ENCODE data around the gene GAS7.

Gene GAS7

DNA sequence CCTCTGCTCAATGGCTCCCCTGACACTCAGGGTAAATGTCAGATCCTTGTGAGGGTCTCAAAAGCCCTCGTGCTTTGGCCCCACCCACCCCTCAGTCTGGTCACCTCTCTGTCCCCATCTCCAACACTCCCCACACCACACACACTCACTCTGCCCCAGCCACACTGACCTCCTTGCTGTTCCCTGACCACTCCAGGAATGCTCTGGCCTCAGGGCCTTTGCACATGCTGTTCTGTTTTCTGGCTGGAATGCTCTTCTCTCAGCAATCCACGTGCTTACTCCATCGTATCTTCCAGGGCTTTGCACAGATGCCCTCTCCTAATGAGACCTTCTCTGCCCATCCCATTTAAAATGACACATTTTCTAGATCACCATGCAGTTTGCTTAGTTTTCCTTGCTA lies 28.2 kb downstream of the GAS7 start:
- DNase-seq = no peak

DNA sequence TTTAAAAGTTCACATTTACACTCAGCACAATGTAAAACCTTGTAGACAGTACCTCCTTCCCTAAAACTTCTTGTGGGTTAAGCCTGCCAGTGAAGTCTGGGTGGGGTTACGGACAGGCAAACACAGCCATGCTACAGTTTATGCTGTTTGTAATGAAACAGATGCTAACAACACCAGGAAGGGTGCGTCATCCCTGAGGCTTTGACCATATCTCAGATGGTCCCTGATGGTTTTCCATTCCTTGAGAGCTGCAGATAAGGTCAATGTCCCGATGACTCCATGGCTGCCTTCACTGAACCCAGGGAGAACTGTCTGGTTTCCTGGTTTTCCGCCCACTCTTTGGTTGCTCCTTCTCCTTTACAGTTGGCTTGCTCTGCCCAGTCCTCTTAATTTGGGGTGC lies 29.1 kb downstream of the GAS7 start:
- no peak for DNase-seq

DNA sequence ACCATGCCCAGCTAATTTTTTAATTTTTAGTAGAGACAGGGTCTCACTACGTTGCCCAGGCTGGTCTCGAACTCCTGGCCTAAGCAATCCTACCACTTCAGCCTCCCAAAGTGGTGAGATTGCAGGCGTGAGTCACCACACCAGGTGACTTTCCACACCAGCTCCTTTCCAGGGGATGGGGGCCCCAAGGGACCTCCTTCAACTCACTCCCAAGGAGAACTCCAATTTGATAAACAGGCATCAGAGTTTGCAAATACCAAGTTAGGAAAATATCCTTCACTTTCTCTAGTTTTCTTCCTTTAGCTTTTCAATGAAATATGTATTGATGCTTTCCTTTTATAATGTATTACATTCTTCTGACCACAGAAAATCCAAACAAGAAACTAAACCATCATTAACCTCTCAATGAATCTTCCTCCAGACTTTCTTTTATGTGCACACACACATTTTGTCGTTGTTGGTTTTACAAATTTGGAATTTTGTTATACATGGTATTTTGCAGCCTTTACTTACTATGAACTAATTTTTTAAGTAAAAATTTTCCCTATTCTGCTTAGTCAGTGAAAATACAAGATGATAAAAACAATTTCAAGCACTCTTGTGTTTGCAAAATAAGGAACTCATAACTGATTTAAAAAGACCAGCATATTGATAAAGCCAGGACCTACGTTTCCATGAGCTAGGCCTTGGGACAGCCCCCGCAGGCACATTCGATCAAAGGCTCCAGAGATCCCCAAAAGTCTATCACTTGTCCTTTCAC lies 32.0 kb downstream of the GAS7 start:
- DNase-seq = no peak

DNA sequence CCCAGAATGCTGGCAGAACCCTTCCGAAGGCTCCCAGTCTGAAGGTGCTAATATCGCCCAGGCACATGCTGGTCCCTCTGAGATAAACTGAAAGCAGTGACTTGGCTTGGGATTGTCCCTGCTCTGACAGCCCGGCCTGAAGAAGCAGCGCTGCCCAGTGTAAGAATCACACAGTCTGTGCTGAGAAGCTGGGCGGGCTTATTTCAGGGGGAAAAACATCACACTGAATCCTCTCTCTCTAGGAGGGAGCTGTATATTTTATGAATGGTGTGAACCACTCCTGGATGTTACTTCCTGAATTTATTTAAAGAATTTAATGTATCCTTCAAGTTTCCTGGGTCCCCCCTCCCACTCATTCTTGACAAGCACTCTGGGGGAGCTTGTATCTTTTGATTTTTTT lies 36.3 kb downstream of the GAS7 start:
- no peak for DNase-seq

DNA sequence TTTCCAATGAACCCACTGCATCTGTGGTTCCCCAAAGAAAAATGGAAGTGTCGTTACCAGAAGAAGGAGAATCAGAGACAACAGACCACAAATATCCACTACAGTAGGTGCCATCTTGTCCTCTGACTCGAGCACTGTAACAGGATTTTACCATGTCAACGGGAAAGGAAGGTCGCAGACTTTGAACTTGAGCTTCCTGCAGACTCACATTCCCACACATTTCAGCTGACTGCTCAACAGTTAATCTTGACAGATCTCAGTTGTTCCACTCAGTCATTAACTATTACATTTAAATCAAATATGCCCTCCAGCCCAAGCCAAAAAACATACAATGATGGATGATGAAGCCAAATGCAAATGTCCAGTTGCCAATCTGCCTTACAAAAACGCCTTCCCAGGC lies 37.0 kb downstream of the GAS7 start:
- no peak for DNase-seq

DNA sequence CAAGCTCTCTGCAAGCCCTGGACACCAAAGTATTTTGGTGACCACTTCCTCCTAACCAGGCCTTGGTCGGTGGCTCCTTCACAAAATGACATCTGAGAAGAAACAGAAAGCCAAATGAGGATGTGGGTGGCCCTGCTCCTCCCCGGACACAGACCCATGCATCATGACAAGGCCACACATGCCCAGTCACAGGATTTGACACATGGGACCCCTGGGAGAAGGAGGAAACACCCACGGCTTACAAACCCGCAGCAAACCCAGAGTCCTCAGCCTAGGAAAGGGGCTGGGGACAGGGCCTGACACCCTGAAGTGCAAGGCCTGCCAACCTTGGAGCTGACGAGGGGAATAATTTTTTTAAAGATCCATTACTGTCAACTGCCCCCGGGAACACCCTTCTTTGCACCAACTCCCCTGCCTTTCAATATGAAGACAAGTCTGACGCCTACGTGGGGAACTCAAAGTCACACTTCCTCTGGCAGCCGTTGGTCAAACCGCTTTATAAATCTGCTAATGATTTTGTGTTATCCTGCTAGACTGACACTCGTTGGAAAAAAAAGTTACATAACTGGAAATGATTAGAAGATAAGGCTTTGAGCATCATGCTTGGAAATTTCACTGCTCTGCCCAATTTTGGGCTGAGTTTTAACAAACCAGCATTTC lies 41.3 kb downstream of the GAS7 start:
- DNase-seq = no peak

DNA sequence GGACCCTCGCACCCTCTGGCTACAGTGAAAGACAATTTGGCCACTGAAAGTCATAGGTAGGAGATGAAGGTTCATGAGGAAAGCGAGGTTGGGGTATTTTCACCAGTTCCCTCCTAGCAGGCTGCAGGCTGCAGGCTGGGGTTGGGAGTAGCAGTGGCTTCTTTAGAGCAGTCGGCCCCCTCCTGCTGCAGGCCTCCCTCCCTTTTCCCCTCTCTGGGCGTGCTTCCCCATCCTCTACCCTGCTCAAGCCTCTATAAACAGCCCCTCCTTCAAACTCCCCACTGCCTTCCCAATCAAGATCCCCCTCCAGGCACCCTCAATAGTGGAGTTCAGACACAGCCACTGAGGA lies 41.8 kb downstream of the GAS7 start:
- no peak for DNase-seq

DNA sequence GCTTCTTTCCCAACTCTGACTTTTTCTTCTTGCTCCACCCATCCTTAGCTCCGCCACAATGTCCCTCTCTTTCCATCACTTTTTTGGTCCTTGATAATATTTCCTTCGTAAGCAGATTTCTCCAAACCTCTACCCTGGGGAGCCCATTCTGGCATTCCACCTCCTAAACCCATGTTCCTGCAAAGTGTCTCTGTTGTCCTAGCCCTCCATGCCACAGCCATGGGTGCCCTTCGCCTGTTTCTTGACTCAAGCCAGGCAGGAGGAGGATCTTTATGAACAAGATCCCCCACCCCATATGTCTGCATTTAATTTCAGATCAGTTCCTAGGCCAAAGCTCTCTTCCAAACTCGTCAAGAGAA lies 42.4 kb downstream of the GAS7 start:
- DNase-seq = no peak

DNA sequence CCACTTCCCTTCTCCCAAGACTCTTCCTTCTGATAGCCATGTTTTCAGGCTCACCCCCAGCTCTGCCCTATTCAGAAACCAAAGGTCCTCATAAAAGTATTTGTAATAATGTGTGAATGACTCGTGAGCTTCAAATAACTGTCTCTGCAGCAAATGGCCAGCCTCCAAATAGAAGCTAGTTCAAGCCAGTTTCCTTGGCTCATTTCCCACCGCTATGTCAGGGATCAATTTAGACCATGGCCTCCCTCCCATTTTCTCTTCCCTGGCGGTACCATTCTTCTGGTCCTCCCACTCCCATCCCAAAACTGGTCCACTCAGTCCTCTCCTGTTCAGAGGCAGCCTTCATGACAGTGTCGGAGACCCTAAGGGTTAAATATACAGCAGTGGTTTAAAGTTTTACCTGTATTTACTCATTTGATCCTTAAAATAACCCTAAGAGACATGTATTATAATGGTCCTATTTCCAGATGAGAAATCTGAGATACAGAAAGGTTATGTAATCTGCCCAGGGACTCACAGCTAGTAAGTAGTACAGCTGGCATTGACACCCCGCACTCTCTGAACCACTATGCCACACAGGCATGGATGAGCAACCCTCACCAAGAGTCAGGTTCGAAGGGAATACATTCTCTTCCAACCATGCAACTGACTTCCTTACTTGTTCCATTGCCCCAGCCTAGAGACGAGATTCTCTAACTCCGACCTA lies 42.9 kb downstream of the GAS7 start:
- no peak for DNase-seq

DNA sequence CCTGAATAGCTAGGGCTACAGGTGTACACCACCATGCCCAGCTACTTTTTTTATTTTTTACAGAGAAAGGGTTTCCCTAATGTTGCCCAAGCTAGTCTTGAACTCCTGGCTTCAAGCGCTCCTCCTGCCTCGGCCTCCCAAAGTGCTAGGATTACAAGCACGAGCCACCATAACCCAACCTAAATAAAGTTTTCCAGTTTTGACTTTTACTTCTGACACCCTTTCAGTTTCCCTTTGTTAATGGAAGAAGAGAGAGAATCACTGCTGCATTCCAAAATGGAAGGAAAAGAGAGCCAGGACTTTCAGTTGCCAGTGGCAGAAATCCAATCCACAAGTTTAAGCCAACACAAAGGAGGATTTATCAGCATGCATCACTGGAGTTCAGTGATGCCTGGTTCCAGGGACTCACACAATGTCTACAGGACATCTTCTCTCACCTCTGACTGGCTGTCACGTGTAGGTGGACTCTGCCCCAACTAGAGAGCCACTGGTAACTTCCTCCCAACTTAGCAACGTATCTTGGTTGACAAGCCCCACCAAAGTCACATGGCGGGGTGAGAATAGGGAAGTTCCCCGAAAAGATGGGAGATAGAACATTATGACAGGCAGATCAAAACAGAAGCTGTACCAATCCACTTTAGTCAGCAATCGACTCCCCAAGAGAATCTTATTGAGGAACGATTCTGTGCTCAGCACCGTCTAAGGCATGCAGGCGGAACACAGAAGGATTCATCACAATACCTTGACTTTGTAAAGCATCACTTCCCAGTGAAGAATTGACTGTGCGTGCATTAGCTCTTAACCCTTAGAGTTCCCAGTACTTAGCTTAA lies 46.5 kb downstream of the GAS7 start:
- DNase-seq = no peak

DNA sequence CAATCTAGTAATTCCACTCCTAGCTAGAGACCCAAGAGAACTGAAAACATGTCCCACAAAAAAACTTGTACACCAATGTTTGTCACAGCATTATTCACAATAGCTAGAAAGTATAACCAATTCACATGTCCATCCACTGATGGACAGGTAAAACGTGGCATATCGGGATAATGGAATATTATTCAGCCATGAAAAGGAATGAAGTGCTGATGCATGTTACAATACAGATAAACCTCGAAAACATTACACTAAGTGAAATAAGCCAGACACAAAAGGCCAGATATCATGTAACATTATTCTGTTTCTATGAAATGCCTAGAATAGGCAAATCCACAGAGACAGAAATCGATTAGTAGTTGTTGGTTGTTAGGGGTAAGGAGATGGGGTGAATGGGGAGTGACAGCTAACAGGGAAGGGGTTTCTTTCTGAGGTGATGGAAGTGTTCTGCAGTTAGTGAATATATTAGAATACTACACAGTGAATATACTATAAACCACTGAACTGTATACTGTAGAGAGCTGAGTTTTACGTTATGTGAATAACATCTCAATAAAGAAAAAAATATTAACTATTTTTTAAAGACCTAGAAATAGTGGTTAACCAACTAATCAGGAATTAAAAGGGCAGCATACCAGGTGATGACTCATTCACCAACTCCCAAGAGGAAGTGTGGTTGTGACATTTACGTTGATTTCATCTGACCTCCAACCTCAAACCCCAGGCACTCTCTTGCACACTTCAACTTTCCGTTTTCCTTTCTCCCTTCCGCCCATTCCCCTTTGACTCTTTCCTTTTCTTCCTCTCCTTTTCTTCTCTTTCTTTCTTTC lies 48.6 kb downstream of the GAS7 start:
- no peak for DNase-seq

DNA sequence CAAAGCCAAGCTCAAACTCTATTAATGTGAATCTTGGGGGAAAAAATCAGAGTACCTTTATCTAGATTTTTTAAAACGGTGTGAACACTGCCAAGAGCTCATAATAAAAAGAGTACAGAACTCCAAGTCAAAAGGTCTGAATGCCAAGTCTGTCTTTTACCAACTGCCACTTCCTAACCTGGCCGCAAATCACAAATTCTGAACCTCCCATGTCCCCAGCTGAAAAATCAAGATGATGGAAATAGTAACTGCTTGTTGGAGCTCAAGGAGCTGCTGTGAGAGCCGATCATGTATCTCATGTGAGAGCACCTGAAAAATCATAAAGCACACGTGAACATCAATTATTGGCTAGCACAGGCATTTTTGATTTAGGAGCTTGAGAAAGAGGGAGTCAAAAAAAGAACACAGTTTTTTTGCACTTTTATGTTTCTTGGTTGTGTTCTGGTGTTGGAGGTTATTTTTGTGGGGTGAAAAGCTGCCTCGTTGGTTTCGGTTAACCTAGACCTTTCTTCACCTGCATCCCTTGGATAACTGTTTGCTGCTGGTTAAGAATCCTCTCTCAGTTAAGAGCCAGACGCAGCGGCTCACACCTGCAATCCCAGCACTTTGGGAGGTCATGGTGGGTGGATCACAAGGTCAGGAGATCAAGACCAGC lies 50.5 kb downstream of the GAS7 start:
- no peak for DNase-seq

DNA sequence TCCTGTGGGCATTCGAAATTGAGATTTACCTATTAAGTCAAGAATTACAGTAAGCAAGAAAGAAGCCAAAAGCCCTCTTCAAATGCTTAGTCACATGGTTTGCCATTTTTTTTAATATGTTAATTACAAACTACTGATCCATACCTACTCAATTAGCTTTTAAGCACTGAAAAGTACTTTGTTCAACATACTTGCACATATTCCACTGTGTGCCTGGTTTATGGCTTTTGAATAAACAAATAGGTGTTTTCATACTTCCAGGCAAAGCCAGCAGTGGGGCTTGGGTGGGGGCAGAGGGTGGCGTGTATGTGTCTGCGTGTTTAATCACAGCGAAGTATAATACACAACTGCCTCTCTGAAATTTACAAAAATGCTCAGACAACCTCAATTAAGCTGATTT lies 51.4 kb downstream of the GAS7 start:
- DNase-seq = no peak

DNA sequence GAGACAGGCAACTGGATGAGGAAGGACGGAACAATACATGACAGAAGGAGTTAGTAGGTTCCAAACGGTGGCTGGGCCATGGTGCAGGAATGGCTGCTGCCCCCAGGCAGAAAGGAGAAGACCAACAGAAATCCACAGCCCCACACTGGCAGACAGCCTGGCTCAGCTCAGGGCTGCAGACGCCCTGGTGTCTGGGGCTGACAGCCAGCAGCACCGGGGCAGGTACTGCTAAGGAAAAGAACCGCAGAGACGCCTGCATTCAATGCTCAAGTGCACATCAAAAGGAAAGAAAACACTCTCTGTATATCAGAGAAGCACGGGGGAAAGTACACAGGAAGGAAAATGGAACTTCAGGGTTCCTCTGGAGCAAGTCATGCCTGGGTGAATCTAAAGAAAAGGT lies 53.4 kb downstream of the GAS7 start:
- no peak for DNase-seq

DNA sequence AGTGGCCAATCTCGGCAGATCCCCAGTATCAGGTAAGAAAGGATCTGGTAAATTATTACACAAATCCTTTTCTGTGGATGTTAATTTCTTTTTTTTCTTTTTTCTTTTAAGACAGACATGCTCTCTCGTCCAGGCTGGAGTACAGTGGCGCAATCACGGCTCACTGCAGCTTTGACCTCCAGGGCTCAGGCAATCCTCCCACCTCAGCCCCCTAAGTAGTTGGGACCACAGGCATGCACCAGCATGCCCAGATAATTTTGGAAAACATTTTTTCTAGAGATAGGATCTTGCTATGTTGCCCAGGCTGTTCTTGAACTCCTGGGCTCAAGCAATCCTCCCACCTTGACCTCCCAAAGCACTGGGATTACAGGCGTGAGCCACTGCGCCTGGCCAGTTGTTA lies 54.0 kb downstream of the GAS7 start:
- DNase-seq = no peak

DNA sequence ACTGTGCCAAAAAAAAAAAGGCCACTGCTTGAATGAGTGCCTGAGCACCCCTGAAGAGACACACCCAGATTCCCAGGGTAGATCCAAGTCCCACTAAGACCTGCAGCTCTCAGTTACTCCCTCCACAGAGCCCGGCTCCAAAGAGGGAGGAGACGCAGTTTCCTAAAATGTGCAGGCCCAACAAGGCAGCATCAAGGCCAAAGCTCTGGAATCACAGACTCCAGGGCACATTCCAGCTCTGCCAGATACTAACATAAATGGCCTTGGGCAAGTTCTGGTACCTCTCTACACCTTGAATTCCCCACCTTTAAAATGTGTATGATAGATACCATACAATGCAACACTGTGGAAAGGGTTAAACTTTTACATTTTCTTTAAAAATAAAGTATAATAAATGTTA lies 57.0 kb downstream of the GAS7 start:
- DNase-seq = no peak

DNA sequence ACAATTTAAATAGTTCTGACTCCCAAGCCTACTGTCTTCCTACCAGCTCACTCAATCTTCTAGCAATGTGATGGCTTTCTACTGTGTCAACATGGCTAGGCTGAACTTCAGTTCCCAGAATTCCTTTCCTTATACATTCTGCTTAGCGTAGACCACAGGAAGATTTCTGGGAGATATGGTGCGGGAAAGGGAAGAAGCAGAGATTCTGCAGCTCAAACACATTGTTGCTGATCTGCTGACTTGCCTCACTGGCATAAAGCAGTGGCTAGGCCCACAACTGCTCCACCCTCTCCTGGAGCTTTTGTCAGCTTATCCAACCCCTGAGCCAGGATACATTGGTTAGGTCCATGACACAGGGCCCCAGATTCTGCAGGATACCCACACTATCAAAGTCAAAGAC lies 58.8 kb downstream of the GAS7 start:
- DNase-seq = no peak

DNA sequence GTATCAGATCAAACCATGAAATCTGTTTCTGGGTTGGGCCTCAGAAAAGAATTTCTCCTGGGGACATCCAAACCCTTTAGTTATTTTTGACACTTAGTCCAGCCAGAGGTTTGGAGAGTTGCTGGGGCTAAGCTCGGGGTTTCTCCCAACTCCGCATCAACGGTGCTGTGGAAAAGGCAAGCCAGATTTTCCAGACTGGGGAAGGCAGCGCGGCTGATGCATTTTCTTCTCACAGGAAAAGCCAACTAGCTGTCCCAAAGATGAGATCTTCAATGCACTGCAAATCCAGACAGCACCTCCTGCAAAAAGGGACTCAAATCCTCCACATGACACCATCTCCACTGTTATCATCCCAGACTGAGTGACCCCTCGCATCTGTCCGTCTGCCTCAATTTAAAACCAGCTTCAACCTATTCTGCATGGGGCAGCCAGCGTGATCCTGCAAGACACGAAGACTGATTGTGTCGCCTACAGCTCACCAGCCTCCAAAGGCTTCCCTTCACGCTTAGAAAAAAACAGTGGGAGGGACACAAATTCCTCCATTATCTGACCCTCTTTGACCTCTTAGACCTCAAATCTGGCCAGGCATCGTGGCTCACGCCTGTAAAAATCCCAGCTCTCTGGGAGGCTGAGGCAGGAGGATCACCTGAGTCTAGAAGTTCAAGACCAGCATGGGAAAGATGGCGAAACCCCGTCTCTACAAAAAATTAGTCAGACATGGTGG lies 62.0 kb downstream of the GAS7 start:
- no peak for DNase-seq

DNA sequence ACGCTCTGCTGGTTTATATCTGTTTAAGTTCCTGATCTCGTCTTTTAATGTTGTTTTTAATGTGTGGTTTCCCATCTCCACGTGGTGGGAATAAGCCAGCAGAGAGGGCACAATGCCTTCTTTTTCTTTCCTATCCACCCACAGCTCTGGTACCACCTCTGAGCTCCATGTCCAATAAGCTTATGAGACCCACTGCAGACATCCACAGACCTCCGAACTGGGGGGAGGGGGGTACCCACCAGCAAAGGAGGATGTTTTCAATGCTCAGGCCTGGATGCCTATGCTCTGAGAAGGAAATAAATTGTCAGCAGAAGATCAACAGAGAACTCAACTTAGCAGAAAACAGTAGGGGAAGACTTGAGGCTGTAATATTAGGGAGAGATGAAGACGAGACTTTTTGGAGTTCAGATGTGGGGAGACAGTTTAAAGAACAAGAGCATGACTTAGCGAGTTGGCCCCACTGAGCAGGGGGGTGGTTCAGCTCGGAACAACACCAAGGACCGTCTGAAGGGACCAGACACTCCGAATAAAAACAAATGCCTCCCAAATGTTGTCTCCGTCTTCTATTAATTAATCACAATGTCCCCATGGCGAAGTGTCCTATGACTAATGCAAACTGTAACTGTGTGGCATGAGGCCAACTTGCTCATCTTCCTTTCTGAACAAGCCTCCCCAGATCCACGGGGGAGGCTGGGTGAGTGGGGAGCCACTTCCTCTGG lies 62.7 kb downstream of the GAS7 start:
- DNase-seq = no peak

DNA sequence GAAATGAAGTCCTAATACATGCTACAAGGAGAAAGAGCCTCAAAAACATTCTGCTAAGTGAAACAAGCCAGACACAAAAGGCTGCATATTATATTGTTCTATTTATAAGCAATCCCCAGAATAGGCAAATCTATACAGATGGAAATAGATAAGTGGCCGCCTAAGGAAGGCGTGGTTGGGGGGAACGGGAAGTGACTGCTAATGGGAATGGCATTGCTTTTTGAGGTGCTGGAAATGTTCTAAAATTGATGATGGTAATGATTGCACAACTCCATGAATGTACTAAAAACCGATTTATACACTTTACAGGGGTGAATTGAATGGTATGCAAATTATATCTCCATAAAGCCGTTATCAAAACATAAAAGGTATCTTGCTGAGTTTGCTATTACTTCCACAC lies 67.7 kb downstream of the GAS7 start:
- DNase-seq = no peak

DNA sequence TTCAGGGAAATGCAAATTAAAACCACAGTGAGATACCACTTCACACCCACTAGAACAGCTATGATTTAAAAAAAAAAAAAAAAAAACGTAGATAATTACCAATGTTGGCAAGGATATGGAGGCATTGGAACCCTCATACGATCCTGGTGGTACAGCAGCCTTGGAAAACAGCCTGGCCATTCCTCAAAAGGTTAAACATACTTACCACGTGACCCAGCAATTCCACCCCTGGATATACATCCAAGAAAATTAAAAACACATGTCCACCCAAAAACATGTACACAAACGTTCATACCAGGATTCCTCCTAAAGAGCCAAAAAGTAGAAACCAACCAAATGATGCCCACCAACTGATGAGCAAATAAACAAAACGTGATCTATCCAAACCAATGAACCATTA lies 68.1 kb downstream of the GAS7 start:
- no peak for DNase-seq

All from activated CD8-positive, alpha-beta memory T cell treated with anti-CD3 and anti-CD28 coated beads, Interleukin-2, amount 50 U/mL, for 4 hours (primary cell).